ENCODE measurements around the gene DDAH1.

DDAH1 gene

DNA sequence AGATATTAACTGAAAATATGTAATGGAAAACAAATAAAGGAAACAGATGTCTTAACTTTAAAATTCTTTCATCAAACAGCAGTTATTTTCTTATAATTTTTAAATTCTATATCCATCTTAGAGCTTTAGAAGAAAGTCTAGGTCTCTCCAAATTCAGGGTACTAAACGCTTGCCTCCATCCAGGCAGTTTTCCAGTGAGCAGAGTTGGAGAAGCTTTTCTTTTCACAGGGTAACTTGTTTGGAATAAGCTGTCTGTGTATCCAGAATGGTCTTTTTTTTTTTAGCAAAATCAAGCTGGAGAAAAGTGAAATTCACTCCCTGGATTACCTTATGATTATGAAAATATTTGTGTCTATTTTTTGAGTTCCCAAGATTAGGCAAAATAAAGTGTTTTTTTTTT, 88.6 kb downstream of the DDAH1 start:
- Histone ChIP-seq H3K27ac (ENCODE audit: low read depth in 2 of 2, low read length in 2 of 2) (no peak overlapping the region), H3K4me3 (ENCODE audit: low read length in 2 of 2) (no peak overlapping the region), H3K27me3 (ENCODE audit: control insufficient read depth in 2 of 2, insufficient read depth in 2 of 2, low read length in 2 of 2) (no peaks in the 10 kb centered on the region), H3K9me3 (ENCODE audit: control insufficient read depth in 2 of 2, low read length in 2 of 2) (no peaks in the 10 kb centered on the region), H3K9ac (ENCODE audit: low read depth in 1 of 2, low read length in 2 of 2) (no peak overlapping the region), H3K36me3 (ENCODE audit: control insufficient read depth in 2 of 2, insufficient read depth in 2 of 2, low read length in 2 of 2) (no peaks in the 10 kb centered on the region), H3K4me1 (ENCODE audit: control insufficient read depth in 2 of 2, insufficient read depth in 2 of 2, low read length in 2 of 2) (no peaks in the 10 kb centered on the region)

- Histone ChIP-seq H3K27me3 (ENCODE audit: control insufficient read depth in 2 of 2, insufficient read depth in 2 of 2, low read length in 2 of 2) (no peaks in the 10 kb centered on the region), H3K36me3 (ENCODE audit: control insufficient read depth in 2 of 2, insufficient read depth in 2 of 2, low read length in 2 of 2) (no peaks in the 10 kb centered on the region), H3K9ac (ENCODE audit: low read depth in 1 of 2, low read length in 2 of 2) (no peak overlapping the region), H3K4me3 (ENCODE audit: low read length in 2 of 2) (no peak overlapping the region), H3K9me3 (ENCODE audit: control insufficient read depth in 2 of 2, low read length in 2 of 2) (no peaks in the 10 kb centered on the region), H3K4me1 (ENCODE audit: control insufficient read depth in 2 of 2, insufficient read depth in 2 of 2, low read length in 2 of 2) (peaks cover 0 to 4% of the 10 kb centered on the region in 2 donors), H3K27ac (ENCODE audit: low read depth in 2 of 2, low read length in 2 of 2) (no peak overlapping the region)
Measured at GRCh38 chr1:85375493-85375892, 89.5 kb downstream of the DDAH1 start.

GRCh38 chr1:85374160-85374559, 90.8 kb downstream of the DDAH1 start:
- Histone ChIP-seq H3K27me3 (ENCODE audit: control insufficient read depth in 2 of 2, insufficient read depth in 2 of 2, low read length in 2 of 2) (no peaks in the 10 kb centered on the region), H3K36me3 (ENCODE audit: control insufficient read depth in 2 of 2, insufficient read depth in 2 of 2, low read length in 2 of 2) (no peaks in the 10 kb centered on the region), H3K9ac (ENCODE audit: low read depth in 1 of 2, low read length in 2 of 2) (no peak overlapping the region), H3K9me3 (ENCODE audit: control insufficient read depth in 2 of 2, low read length in 2 of 2) (no peaks in the 10 kb centered on the region), H3K27ac (ENCODE audit: low read depth in 2 of 2, low read length in 2 of 2) (no peak overlapping the region), H3K4me1 (ENCODE audit: control insufficient read depth in 2 of 2, insufficient read depth in 2 of 2, low read length in 2 of 2) (peaks cover 0 to 4% of the 10 kb centered on the region in 2 donors), H3K4me3 (ENCODE audit: low read length in 2 of 2) (no peak overlapping the region)

DNA sequence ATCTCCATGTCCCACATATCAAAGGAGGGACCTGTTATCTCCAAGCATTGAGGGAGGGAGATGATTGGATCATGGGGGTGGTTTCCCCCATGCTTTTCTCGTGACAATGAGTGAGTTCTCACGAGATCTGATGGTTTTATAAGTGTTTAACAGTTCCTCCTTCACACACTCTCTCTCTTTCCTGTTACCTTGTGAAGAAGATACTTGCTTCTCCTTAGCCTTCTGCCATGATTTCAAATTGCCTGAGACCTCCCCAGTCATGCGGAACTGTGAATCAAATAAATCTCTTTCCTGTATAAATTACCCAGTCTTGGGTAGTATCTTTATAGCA, 91.6 kb downstream of the DDAH1 start:
- H3K27ac ChIP-seq (ENCODE audit: low read depth in 2 of 2, low read length in 2 of 2): no peak overlapping the region
- H3K9me3 ChIP-seq (ENCODE audit: control insufficient read depth in 2 of 2, low read length in 2 of 2): no peaks in the 10 kb centered on the region
- H3K27me3 ChIP-seq (ENCODE audit: control insufficient read depth in 2 of 2, insufficient read depth in 2 of 2, low read length in 2 of 2): no peaks in the 10 kb centered on the region
- no peak overlapping the region for H3K9ac ChIP-seq (ENCODE audit: low read depth in 1 of 2, low read length in 2 of 2)
- H3K4me1 ChIP-seq (ENCODE audit: control insufficient read depth in 2 of 2, insufficient read depth in 2 of 2, low read length in 2 of 2): peaks cover 0 to 4% of the 10 kb centered on the region in 2 donors
- no peaks in the 10 kb centered on the region for H3K36me3 ChIP-seq (ENCODE audit: control insufficient read depth in 2 of 2, insufficient read depth in 2 of 2, low read length in 2 of 2)
- no peak overlapping the region for H3K4me3 ChIP-seq (ENCODE audit: low read length in 2 of 2)

GRCh38 chr1:85372683-85373377, 92.1 kb downstream of the DDAH1 start:
- Histone ChIP-seq H3K4me3 (ENCODE audit: low read length in 2 of 2) (no peak overlapping the region), H3K27ac (ENCODE audit: low read depth in 2 of 2, low read length in 2 of 2) (no peak overlapping the region), H3K4me1 (ENCODE audit: control insufficient read depth in 2 of 2, insufficient read depth in 2 of 2, low read length in 2 of 2) (peaks cover 0 to 4% of the 10 kb centered on the region in 2 donors), H3K9ac (ENCODE audit: low read depth in 1 of 2, low read length in 2 of 2) (no peak overlapping the region), H3K9me3 (ENCODE audit: control insufficient read depth in 2 of 2, low read length in 2 of 2) (no peaks in the 10 kb centered on the region), H3K27me3 (ENCODE audit: control insufficient read depth in 2 of 2, insufficient read depth in 2 of 2, low read length in 2 of 2) (no peaks in the 10 kb centered on the region), H3K36me3 (ENCODE audit: control insufficient read depth in 2 of 2, insufficient read depth in 2 of 2, low read length in 2 of 2) (no peaks in the 10 kb centered on the region)

GRCh38 chr1:85371021-85371420, 93.9 kb downstream of the DDAH1 start:
- H3K4me3 ChIP-seq (ENCODE audit: low read length in 2 of 2): no peak overlapping the region
- no peak overlapping the region for H3K27ac ChIP-seq (ENCODE audit: low read depth in 2 of 2, low read length in 2 of 2)
- H3K9ac ChIP-seq (ENCODE audit: low read depth in 1 of 2, low read length in 2 of 2): no peak overlapping the region
- peaks cover 0 to 4% of the 10 kb centered on the region in 2 donors for H3K4me1 ChIP-seq (ENCODE audit: control insufficient read depth in 2 of 2, insufficient read depth in 2 of 2, low read length in 2 of 2)
- H3K36me3 ChIP-seq (ENCODE audit: control insufficient read depth in 2 of 2, insufficient read depth in 2 of 2, low read length in 2 of 2): no peaks in the 10 kb centered on the region
- no peaks in the 10 kb centered on the region for H3K27me3 ChIP-seq (ENCODE audit: control insufficient read depth in 2 of 2, insufficient read depth in 2 of 2, low read length in 2 of 2)
- no peaks in the 10 kb centered on the region for H3K9me3 ChIP-seq (ENCODE audit: control insufficient read depth in 2 of 2, low read length in 2 of 2)

- Histone ChIP-seq H3K4me1 (ENCODE audit: control insufficient read depth in 2 of 2, insufficient read depth in 2 of 2, low read length in 2 of 2) (peaks cover 0 to 4% of the 10 kb centered on the region in 2 donors), H3K9ac (ENCODE audit: low read depth in 1 of 2, low read length in 2 of 2) (no peak overlapping the region), H3K4me3 (ENCODE audit: low read length in 2 of 2) (no peak overlapping the region), H3K27me3 (ENCODE audit: control insufficient read depth in 2 of 2, insufficient read depth in 2 of 2, low read length in 2 of 2) (no peaks in the 10 kb centered on the region), H3K36me3 (ENCODE audit: control insufficient read depth in 2 of 2, insufficient read depth in 2 of 2, low read length in 2 of 2) (no peaks in the 10 kb centered on the region), H3K9me3 (ENCODE audit: control insufficient read depth in 2 of 2, low read length in 2 of 2) (no peaks in the 10 kb centered on the region), H3K27ac (ENCODE audit: low read depth in 2 of 2, low read length in 2 of 2) (no peak overlapping the region)
Measured at GRCh38 chr1:85368073-85368770, 96.7 kb downstream of the DDAH1 start.

GRCh38 chr1:85366391-85367170, 98.4 kb downstream of the DDAH1 start:
- Histone ChIP-seq H3K36me3 (ENCODE audit: control insufficient read depth in 2 of 2, insufficient read depth in 2 of 2, low read length in 2 of 2) (no peaks in the 10 kb centered on the region), H3K4me1 (ENCODE audit: control insufficient read depth in 2 of 2, insufficient read depth in 2 of 2, low read length in 2 of 2) (peaks cover 0 to 4% of the 10 kb centered on the region in 2 donors), H3K4me3 (ENCODE audit: low read length in 2 of 2) (no peak overlapping the region), H3K27ac (ENCODE audit: low read depth in 2 of 2, low read length in 2 of 2) (no peak overlapping the region), H3K9me3 (ENCODE audit: control insufficient read depth in 2 of 2, low read length in 2 of 2) (no peaks in the 10 kb centered on the region), H3K9ac (ENCODE audit: low read depth in 1 of 2, low read length in 2 of 2) (no peak overlapping the region), H3K27me3 (ENCODE audit: control insufficient read depth in 2 of 2, insufficient read depth in 2 of 2, low read length in 2 of 2) (no peaks in the 10 kb centered on the region)

- Histone ChIP-seq H3K4me3 (ENCODE audit: low read length in 2 of 2) (no peak overlapping the region), H3K9me3 (ENCODE audit: control insufficient read depth in 2 of 2, low read length in 2 of 2) (no peaks in the 10 kb centered on the region), H3K27ac (ENCODE audit: low read depth in 2 of 2, low read length in 2 of 2) (no peak overlapping the region), H3K36me3 (ENCODE audit: control insufficient read depth in 2 of 2, insufficient read depth in 2 of 2, low read length in 2 of 2) (no peaks in the 10 kb centered on the region), H3K4me1 (ENCODE audit: control insufficient read depth in 2 of 2, insufficient read depth in 2 of 2, low read length in 2 of 2) (peaks cover 0 to under 1% of the 10 kb centered on the region in 2 donors), H3K9ac (ENCODE audit: low read depth in 1 of 2, low read length in 2 of 2) (no peak overlapping the region), H3K27me3 (ENCODE audit: control insufficient read depth in 2 of 2, insufficient read depth in 2 of 2, low read length in 2 of 2) (no peaks in the 10 kb centered on the region)
Measured at GRCh38 chr1:85365851-85366250, 99.1 kb downstream of the DDAH1 start.

DNA sequence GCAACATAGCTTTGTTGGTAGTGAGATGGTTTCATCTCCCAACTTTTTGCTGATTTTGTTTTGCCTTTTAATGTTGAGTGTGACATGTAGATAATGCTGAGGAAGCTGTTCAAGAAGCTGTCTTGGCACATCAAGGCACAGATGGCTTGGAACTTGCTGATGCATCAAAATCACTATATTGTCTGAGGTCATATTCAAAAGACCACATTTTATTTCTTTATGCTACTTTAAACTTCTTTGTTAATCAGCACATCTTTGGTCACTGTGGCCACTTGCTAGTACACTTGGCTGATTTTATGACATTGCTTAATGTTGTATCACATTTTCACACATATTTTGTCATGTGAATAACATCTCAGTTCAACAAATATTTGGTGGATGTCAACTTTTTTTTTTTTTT, 101.4 kb downstream of the DDAH1 start:
- H3K4me1 ChIP-seq (ENCODE audit: control insufficient read depth in 2 of 2, insufficient read depth in 2 of 2, low read length in 2 of 2): no peaks in the 10 kb centered on the region
- H3K27ac ChIP-seq (ENCODE audit: low read depth in 2 of 2, low read length in 2 of 2): no peak overlapping the region
- no peak overlapping the region for H3K4me3 ChIP-seq (ENCODE audit: low read length in 2 of 2)
- no peak overlapping the region for H3K9ac ChIP-seq (ENCODE audit: low read depth in 1 of 2, low read length in 2 of 2)
- H3K27me3 ChIP-seq (ENCODE audit: control insufficient read depth in 2 of 2, insufficient read depth in 2 of 2, low read length in 2 of 2): no peaks in the 10 kb centered on the region
- no peaks in the 10 kb centered on the region for H3K36me3 ChIP-seq (ENCODE audit: control insufficient read depth in 2 of 2, insufficient read depth in 2 of 2, low read length in 2 of 2)
- H3K9me3 ChIP-seq (ENCODE audit: control insufficient read depth in 2 of 2, low read length in 2 of 2): no peaks in the 10 kb centered on the region
